ENCODE measurements around the gene TMEM80. TPM values are rescaled to one million over a fixed set of nuclear protein-coding genes. Genes with fewer than 3 reads are reported as not detected.

The TMEM80 gene
- total RNA-seq, 1 donor: 17.4 TPM

DNA sequence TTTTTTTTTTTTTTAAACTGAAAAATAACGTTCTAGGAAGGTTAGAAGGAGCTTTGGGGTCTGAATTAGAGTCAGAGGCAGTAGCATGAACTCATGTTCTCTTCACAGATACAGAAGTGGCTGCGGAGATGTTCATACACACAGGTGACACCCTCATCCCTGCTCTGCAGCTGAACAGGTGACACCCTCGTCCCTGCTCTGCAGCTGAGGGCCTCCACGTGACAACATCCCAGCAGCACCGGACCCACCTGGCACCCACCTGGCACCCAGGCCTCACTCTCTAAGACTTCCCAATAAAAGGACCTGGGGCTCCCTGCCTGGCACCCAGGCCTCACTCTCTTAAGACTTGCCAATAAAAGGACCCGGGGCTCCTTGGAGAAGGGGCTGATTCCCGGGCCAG is 38.8 kb upstream of the TMEM80 start:
- no peaks in the 10 kb centered on the region for H3K4me1 ChIP-seq (ENCODE audit: insufficient read depth, low read length)
- H4K20me1 ChIP-seq (ENCODE audit: insufficient read depth, low read length): peaks cover 10% of the 10 kb centered on the region
- H2AFZ ChIP-seq (ENCODE audit: low read length): no peak overlapping the region
- no peaks in the 10 kb centered on the region for H3K27me3 ChIP-seq (ENCODE audit: insufficient read depth, low read length)
- H3K27ac ChIP-seq (ENCODE audit: low read depth, low read length): no peak overlapping the region
- H3K9me3 ChIP-seq (ENCODE audit: low read depth, low read length): no peaks in the 10 kb centered on the region
- no peak for TF ChIP-seq CTCF (IDR thresholded peaks at IDR 0.05; ENCODE audit: extremely low read depth, low read depth, low read length)
- no peaks in the 10 kb centered on the region for H3K79me2 ChIP-seq (ENCODE audit: insufficient read depth, low read length)
- peaks cover 9% of the 10 kb centered on the region for H3K36me3 ChIP-seq (ENCODE audit: insufficient read depth, low read length)
- peak; percentile 57 for DNase-seq (ENCODE audit: insufficient read length, low spot score, missing footprints)
- no peak overlapping the region for H3K4me3 ChIP-seq (ENCODE audit: insufficient read depth, low read length)
- no peak overlapping the region for H3K4me2 ChIP-seq (ENCODE audit: insufficient read depth, low read length)

DNA sequence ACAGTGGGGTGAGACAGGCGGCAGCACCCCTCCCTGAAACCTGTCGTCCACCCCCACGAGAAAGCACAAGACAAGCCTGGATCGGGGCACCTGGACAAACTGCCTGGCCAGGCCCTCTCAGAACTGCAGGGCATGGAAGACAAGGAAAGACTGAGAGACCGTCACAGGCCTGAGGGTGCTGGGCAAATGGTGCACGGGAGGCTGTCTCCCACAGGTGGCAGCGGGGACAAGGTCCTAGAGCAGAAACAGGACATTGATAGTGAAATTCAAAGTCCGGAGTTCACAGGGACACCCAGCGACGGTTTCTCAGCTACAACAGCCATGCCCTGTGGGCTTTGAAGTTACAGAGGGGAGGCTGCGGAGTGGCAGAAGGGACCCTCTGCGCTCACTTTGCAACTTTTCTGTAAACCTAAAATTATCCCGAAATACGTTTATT is 37.9 kb upstream of the TMEM80 start:
- Histone ChIP-seq H4K20me1 (ENCODE audit: insufficient read depth, low read length) (peaks cover 15% of the 10 kb centered on the region), H3K4me3 (ENCODE audit: insufficient read depth, low read length) (no peak overlapping the region), H3K27ac (ENCODE audit: low read depth, low read length) (no peak overlapping the region), H3K4me1 (ENCODE audit: insufficient read depth, low read length) (no peaks in the 10 kb centered on the region), H3K4me2 (ENCODE audit: insufficient read depth, low read length) (no peak overlapping the region), H2AFZ (ENCODE audit: low read length) (no peak overlapping the region), H3K36me3 (ENCODE audit: insufficient read depth, low read length) (peaks cover 13% of the 10 kb centered on the region), H3K79me2 (ENCODE audit: insufficient read depth, low read length) (peaks cover 4% of the 10 kb centered on the region), H3K27me3 (ENCODE audit: insufficient read depth, low read length) (no peaks in the 10 kb centered on the region), H3K9me3 (ENCODE audit: low read depth, low read length) (no peaks in the 10 kb centered on the region)
- DNase-seq (ENCODE audit: insufficient read length, low spot score, missing footprints): peak; percentile 62
- TF ChIP-seq CTCF (IDR thresholded peaks at IDR 0.05; ENCODE audit: extremely low read depth, low read depth, low read length): no peak

DNA sequence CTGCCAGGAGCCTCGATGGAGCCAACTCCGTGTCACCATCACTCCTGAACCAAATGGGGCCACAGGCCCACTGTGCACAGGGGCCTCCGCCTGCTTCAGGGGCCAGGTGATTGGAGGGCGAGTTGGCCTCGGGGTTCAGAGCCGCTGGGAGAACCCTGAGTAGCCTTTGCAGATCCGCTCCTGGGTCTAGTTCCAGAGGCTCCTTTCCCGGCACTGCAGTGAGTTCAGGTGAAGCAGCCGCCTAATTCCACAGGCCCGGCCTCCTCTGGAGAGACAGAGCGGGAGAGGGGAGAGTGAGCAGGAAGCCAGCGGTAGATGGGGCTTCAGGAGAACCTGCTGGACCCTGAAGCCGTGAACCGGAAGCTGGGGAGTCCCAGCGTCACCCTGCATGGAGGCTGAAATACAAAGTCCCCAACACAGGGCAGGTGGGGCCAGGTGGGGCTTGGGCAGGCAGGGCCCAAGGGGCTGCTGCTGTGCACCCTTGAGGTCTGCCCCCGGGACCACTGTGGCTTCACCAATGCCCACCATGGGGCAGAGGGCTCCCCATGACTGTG is 36.0 kb upstream of the TMEM80 start:
- Histone ChIP-seq H4K20me1 (ENCODE audit: insufficient read depth, low read length) (peaks cover 18% of the 10 kb centered on the region), H3K27me3 (ENCODE audit: insufficient read depth, low read length) (no peaks in the 10 kb centered on the region), H3K36me3 (ENCODE audit: insufficient read depth, low read length) (peaks cover 23% of the 10 kb centered on the region), H2AFZ (ENCODE audit: low read length) (no peak overlapping the region), H3K79me2 (ENCODE audit: insufficient read depth, low read length) (peaks cover 4% of the 10 kb centered on the region), H3K4me3 (ENCODE audit: insufficient read depth, low read length) (no peak overlapping the region), H3K4me1 (ENCODE audit: insufficient read depth, low read length) (no peaks in the 10 kb centered on the region), H3K9me3 (ENCODE audit: low read depth, low read length) (no peaks in the 10 kb centered on the region), H3K4me2 (ENCODE audit: insufficient read depth, low read length) (no peak overlapping the region), H3K27ac (ENCODE audit: low read depth, low read length) (no peak overlapping the region)
- no peak for TF ChIP-seq CTCF (IDR thresholded peaks at IDR 0.05; ENCODE audit: extremely low read depth, low read depth, low read length)
- peak; percentile 63 for DNase-seq (ENCODE audit: insufficient read length, low spot score, missing footprints)

DNA sequence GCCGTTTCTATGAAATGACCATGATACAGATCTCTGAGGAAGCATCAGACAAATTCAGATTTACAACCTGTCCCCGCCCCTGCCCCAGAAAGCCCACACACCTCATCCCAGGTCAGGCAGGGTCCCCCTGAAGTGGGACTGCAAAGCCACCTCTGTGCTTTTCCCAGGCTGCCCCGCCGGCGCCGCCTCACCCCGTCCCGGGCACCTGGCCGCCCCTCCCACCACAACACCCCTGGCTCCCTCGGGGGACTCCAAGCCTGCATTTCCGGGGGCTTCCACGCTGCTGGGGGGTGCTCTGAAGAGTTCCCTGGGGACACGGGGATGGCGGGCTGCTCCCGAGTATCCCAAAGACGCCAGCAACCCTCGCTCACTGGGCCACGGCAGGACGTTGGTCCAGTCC is 35.3 kb upstream of the TMEM80 start:
- Histone ChIP-seq H3K27me3 (ENCODE audit: insufficient read depth, low read length) (no peaks in the 10 kb centered on the region), H3K36me3 (ENCODE audit: insufficient read depth, low read length) (peaks cover 23% of the 10 kb centered on the region), H3K4me3 (ENCODE audit: insufficient read depth, low read length) (no peak overlapping the region), H4K20me1 (ENCODE audit: insufficient read depth, low read length) (peaks cover 18% of the 10 kb centered on the region), H2AFZ (ENCODE audit: low read length) (no peak overlapping the region), H3K79me2 (ENCODE audit: insufficient read depth, low read length) (peaks cover 4% of the 10 kb centered on the region), H3K27ac (ENCODE audit: low read depth, low read length) (no peak overlapping the region), H3K9me3 (ENCODE audit: low read depth, low read length) (no peaks in the 10 kb centered on the region), H3K4me1 (ENCODE audit: insufficient read depth, low read length) (no peaks in the 10 kb centered on the region), H3K4me2 (ENCODE audit: insufficient read depth, low read length) (no peak overlapping the region)
- DNase-seq (ENCODE audit: insufficient read length, low spot score, missing footprints): peak; percentile 58
- TF ChIP-seq CTCF (IDR thresholded peaks at IDR 0.05; ENCODE audit: extremely low read depth, low read depth, low read length): no peak

Measured in osteoblast (primary cell).